A549 (cell line): Measurements from ENCODE around the gene PATJ. TPM values are rescaled to one million over a fixed set of nuclear protein-coding genes. Genes with fewer than 3 reads are reported as not detected.

Experiments
- ATAC-seq, 2 experiments: fragments of 200-7000 bp in 1 of 2; fragments of >200 bp in 1 of 2; cut with Nextera tagmentation in 1 of 2; cut with Tn5 transposase in 1 of 2; 3 replicates each; pipeline versions ENCODE4 v1.8.0 to v1.9.1; 2018 to 2020; ENCODE audit warnings: mild to moderate bottlenecking in 1 of 2, moderate library complexity in 1 of 2
- CTCF ChIA-PET: fragments of 300-600 bp; sonication (Branson Sonifier 250); formaldehyde crosslinking; extraction: SDS; loops from one replicate; lab custom pipeline; 2021; ENCODE audit warnings: antibody characterized with exemption, inconsistent platforms; lab: Yijun Ruan, JAX
- POLR2A ChIA-PET: fragments of 350-600 bp; formaldehyde crosslinking; extraction: SDS; loops from one replicate; lab custom pipeline; 2021; ENCODE audit warnings: antibody characterized with exemption, inconsistent platforms; lab: Yijun Ruan, JAX
- DNase-seq, 2 experiments: peaks; one replicate each; pipeline versions ENCODE4 v3.0.0 to v3.0.0-alpha.2; 2011 to 2016; ENCODE audit warnings: low read depth in 1 of 2, low spot score in 1 of 2
- FAIRE-seq: peaks from 2 replicates; lab custom pipeline; 2011; peaks lifted over from hg19 to GRCh38; lab: Jason Lieb, UNC
- H3K27ac ChIP-seq, 2 experiments: fragments of >200 bp; sonication (Bioruptor Twin); formaldehyde crosslinking; 3 replicates each; pipeline ENCODE4 v1.5.1; 2016 to 2017
- H3K4me1 ChIP-seq: fragments of >200 bp; sonication (Bioruptor Twin); formaldehyde crosslinking; 3 replicates; pipeline ENCODE4 v1.6.1; 2016
- H3K4me2 ChIP-seq: fragments of >200 bp; sonication (Bioruptor Twin); formaldehyde crosslinking; 3 replicates; pipeline ENCODE4 v1.6.1; 2016
- H3K4me3 ChIP-seq: fragments of >200 bp; sonication (Bioruptor Twin); formaldehyde crosslinking; 3 replicates; pipeline ENCODE4 v1.5.1; 2016
- H3K9me3 ChIP-seq: fragments of >200 bp; sonication (Bioruptor Twin); formaldehyde crosslinking; 3 replicates; pipeline ENCODE4 v1.6.1; 2016
- CBX2 ChIP-seq: fragments of 200-600 bp; sonication (generic); IDR thresholded peaks from 2 replicates; pipeline ENCODE4 v1.6.1; 2016; ENCODE audit warnings: low read depth, mild to moderate bottlenecking, borderline replicate concordance
- CBX8 ChIP-seq: fragments of 200-600 bp; sonication (generic); IDR thresholded peaks from 2 replicates; pipeline ENCODE4 v1.6.1; 2016
- CEBPB ChIP-seq, 2 experiments: fragments of >200 bp in 1 of 2; sonication (Bioruptor Twin) in 1 of 2; formaldehyde crosslinking in 1 of 2; IDR thresholded peaks; 2 replicates each; pipeline ENCODE4 v1.6.1; 2012 to 2016
- EP300 ChIP-seq, 2 experiments: fragments of >200 bp; sonication (Bioruptor Twin); formaldehyde crosslinking; IDR thresholded peaks; 2 replicates in 1 of 2; 3 replicates in 1 of 2; pipeline ENCODE4 v1.6.1; 2016 to 2017
- FOXS1 ChIP-seq: fragments of 250-450 bp; sonication (Bioruptor Pico); IDR thresholded peaks from 2 replicates; pipeline ENCODE4 v1.5.0; 2020; ENCODE audit warnings: mild to moderate bottlenecking, moderate library complexity
- HEYL ChIP-seq: fragments of 250-450 bp; sonication (Bioruptor Pico); IDR thresholded peaks from 2 replicates; pipeline ENCODE4 v1.8.0; 2021; ENCODE audit warnings: mild to moderate bottlenecking, moderate library complexity
- HMGXB4 ChIP-seq: fragments of 250-450 bp; sonication (Bioruptor Pico); IDR thresholded peaks from 2 replicates; pipeline ENCODE4 v1.5.0; 2021; ENCODE audit warnings: mild to moderate bottlenecking, moderate library complexity, borderline replicate concordance
- JUN ChIP-seq, 2 experiments: fragments of >200 bp; sonication (Bioruptor Twin); formaldehyde crosslinking; IDR thresholded peaks; 2 replicates in 1 of 2; 3 replicates in 1 of 2; pipeline ENCODE4 v1.6.1; 2016 to 2017
- MYC ChIP-seq: IDR thresholded peaks from 2 replicates; pipeline ENCODE4 v1.6.1; 2012; ENCODE audit warnings: mild to moderate bottlenecking, inconsistent platforms, low read length, improper control_type of control experiment, borderline replicate concordance
- NFE2L2 ChIP-seq: fragments of 150-350 bp; conservative IDR thresholded peaks from 2 replicates; pipeline ENCODE4 v1.6.1; 2014; ENCODE audit warnings: low read length
- NR3C1 ChIP-seq: fragments of >200 bp; sonication (Bioruptor Twin); formaldehyde crosslinking; IDR thresholded peaks from 3 replicates; pipeline ENCODE4 v1.6.1; 2017
- PHF8 ChIP-seq: fragments of 200-600 bp; sonication (generic); IDR thresholded peaks from 2 replicates; pipeline ENCODE4 v1.6.1; 2016; ENCODE audit warnings: low read depth, mild to moderate bottlenecking, antibody characterized with exemption, moderate library complexity, borderline replicate concordance
- RAD21 ChIP-seq, 2 experiments: fragments of >200 bp in 1 of 2; sonication (Bioruptor Twin) in 1 of 2; formaldehyde crosslinking in 1 of 2; IDR thresholded peaks in 1 of 2; conservative IDR thresholded peaks in 1 of 2; 2 replicates in 1 of 2; 3 replicates in 1 of 2; pipeline ENCODE4 v1.6.1; 2012 to 2018; ENCODE audit warnings: inconsistent platforms in 1 of 2
- RARB ChIP-seq: fragments of 250-450 bp; sonication (Bioruptor Pico); IDR thresholded peaks from 2 replicates; pipeline ENCODE4 v1.8.0; 2021; ENCODE audit warnings: mild to moderate bottlenecking, moderate library complexity
- RFX5 ChIP-seq: fragments of 450-650 bp; IDR thresholded peaks from 2 replicates; pipeline ENCODE4 v1.7.1; 2014; ENCODE audit warnings: antibody characterized with exemption, mild to moderate bottlenecking, moderate library complexity
- SREBF2 ChIP-seq: fragments of 450-650 bp; IDR thresholded peaks from 2 replicates; pipeline ENCODE4 v1.6.1; 2014; ENCODE audit warnings: mild to moderate bottlenecking, moderate library complexity
- TP53 ChIP-seq: fragments of 250-450 bp; sonication (Bioruptor Pico); IDR thresholded peaks from 2 replicates; pipeline ENCODE4 v1.5.0; 2021; ENCODE audit warnings: mild to moderate bottlenecking, moderate library complexity
- USF2 ChIP-seq: fragments of 450-650 bp; IDR thresholded peaks from 2 replicates; pipeline ENCODE4 v1.6.1; 2014; ENCODE audit warnings: antibody characterized with exemption
- ZC3H11A ChIP-seq: fragments of 450-650 bp; IDR thresholded peaks from 2 replicates; pipeline ENCODE4 v1.6.1; 2014; ENCODE audit warnings: antibody characterized with exemption, mild to moderate bottlenecking
- WGBS: methylation state at CpG from one replicate; pipeline ENCODE4 v1.1.6; 2017; ENCODE audit errors: missing lambda C conversion rate; 5-methylcytosine and 5-hydroxymethylcytosine counted together
- polyA plus RNA-seq, 4 experiments: library from polyadenylated mRNA; depleted of rRNA in 3 of 4; stranded (reverse); fragments of >200 nt; fragmentation: RNase III in 1 of 4; extraction: RNeasy Plus Mini Kit Qiagen cat#74134 plus additional on column Dnase treatment in 1 of 4; gene quantifications; 2 replicates in 3 of 4; 3 replicates in 1 of 4; pipeline ENCODE4 v1.2.3, GENCODE V29; 2011 to 2017
- TF ChIP-seq, protein P1 (sequence below): IDR thresholded peaks from 2 replicates; pipeline ENCODE4 v1.6.1; 2012; ENCODE audit warnings: low read depth, borderline replicate concordance

PATJ gene
- polyA plus RNA-seq, 2 of the 4 experiments (the other 2 are of a cell fraction): 6.0 to 14.7 TPM

- CTCF ChIA-PET: interaction anchor here (0.9 kb wide), 1 partner anchor 22 kb away, joined by 3 read pairs; no protein-coding TSS in a partner anchor
- Histone ChIP-seq H3K9me3 (no peaks in the 10 kb centered on the region), H3K27ac (no peak overlapping the region), H3K4me3 (no peak overlapping the region), H3K4me2 (peak overlapping the region; percentile 39; the same call in 2 of the 3 replicates), H3K4me1 (no peaks in the 10 kb centered on the region)
- DNase-seq: no peak
- FAIRE-seq: no peak
- 76% methylated on average over 14 of the region's 14 CpGs for WGBS
- POLR2A ChIA-PET: no interaction called here
- ATAC-seq: no peak
- TF ChIP-seq CBX2 (no peak), EP300 (IDR thresholded peaks at IDR 0.05) (no peak), NFE2L2 (no peak), HEYL (CRISPR knock-in tag) (no peak), RFX5 (no peak), PHF8 (no peak), CBX8 (no peak), RARB (CRISPR knock-in tag) (no peak), RAD21 (conservative IDR thresholded peaks at IDR 0.05 in 1 of 2, IDR thresholded peaks at IDR 0.05 in 1 of 2) (no peak), USF2 (no peak), SREBF2 (no peak), HMGXB4 (no peak)
Observed at GRCh38 chr1:62198069-62198780, 455.9 kb downstream of the PATJ start.

GRCh38 chr1:62198781-62199125 lies 456.5 kb downstream of the PATJ start:
- POLR2A ChIA-PET: no interaction called here
- Histone ChIP-seq H3K4me3 (no peak overlapping the region), H3K9me3 (no peaks in the 10 kb centered on the region), H3K27ac (no peak overlapping the region), H3K4me1 (no peaks in the 10 kb centered on the region), H3K4me2 (peak overlapping the region; percentile 39; the same call in 2 of the 3 replicates)
- no peak for TF ChIP-seq TP53 (CRISPR knock-in tag)
- peak; percentile 10 to 37; a peak in 3 of 4 replicates for TF ChIP-seq CEBPB (IDR thresholded peaks at IDR 0.05)
- WGBS: 5% methylated on average over 3 of the region's 3 CpGs
- ATAC-seq: no peak
- peak in 1 of 2 experiments; percentile 4 for DNase-seq
- no peak for FAIRE-seq
- CTCF ChIA-PET: interaction anchor here (0.9 kb wide), 1 partner anchor 23 kb away, joined by 3 read pairs; no protein-coding TSS in a partner anchor

DNA sequence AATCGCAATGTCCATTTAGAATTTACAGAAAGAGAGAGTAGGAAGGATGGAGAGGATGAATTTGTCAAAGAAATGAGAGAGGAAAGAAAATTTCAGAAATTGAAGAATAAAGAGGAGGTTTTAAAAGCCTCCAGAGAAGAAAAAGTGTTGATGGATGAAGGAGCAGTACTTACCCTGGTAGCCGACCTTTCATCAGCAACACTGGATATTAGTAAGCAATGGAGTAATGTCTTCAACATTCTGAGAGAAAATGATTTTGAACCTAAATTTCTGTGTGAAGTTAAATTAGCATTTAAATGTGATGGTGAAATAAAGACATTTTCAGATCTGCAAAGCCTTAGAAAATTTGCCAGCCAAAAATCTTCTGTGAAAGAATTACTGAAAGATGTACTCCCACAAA lies 464.9 kb downstream of the PATJ start:
- Histone ChIP-seq H3K9me3 (peaks cover 15% of the 10 kb centered on the region; the same call in 2 of the 3 replicates), H3K4me3 (no peak overlapping the region), H3K4me1 (no peaks in the 10 kb centered on the region), H3K4me2 (no peak overlapping the region), H3K27ac (no peak overlapping the region)
- FAIRE-seq (no peak), DNase-seq (no peak), ATAC-seq (no peak)
- 75% methylated on average over 2 of the region's 2 CpGs for WGBS
- CTCF ChIA-PET: interaction anchor here (1.0 kb wide), 1 partner anchor 31 kb away, joined by 4 read pairs; no protein-coding TSS in a partner anchor
- POLR2A ChIA-PET: no interaction called here
- TF ChIP-seq USF2 (no peak), EP300 (IDR thresholded peaks at IDR 0.05) (no peak), RAD21 (conservative IDR thresholded peaks at IDR 0.05 in 1 of 2, IDR thresholded peaks at IDR 0.05 in 1 of 2) (no peak), JUN (IDR thresholded peaks at IDR 0.05) (no peak), MYC (no peak), ZC3H11A (no peak), NR3C1 (no peak), FOXS1 (CRISPR knock-in tag) (no peak)
- TF ChIP-seq, protein P1, sequence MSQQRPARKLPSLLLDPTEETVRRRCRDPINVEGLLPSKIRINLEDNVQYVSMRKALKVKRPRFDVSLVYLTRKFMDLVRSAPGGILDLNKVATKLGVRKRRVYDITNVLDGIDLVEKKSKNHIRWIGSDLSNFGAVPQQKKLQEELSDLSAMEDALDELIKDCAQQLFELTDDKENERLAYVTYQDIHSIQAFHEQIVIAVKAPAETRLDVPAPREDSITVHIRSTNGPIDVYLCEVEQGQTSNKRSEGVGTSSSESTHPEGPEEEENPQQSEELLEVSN: no peak
